Peyer's patch (tissue), 4 donors: Measurements from ENCODE around the gene CITED4. TPM values are rescaled to one million over a fixed set of nuclear protein-coding genes. Genes with fewer than 3 reads are reported as not detected.
"Not testable (repeated sequence)": the region's sequence is repeated elsewhere in the genome, so short reads cannot be mapped to it uniquely, and the experiment has no call there.

ENCODE experiments used
- DNase-seq, 3 donors: peaks; one replicate each; pipeline ENCODE4 v3.0.0-alpha.2; 2017 to 2019
- H3K27ac ChIP-seq, 4 donors: fragments of 200-600 bp; sonication (generic); one replicate each; pipeline ENCODE4 v1.5.1; 2016 to 2019
- H3K27me3 ChIP-seq, 2 donors: fragments of 200-600 bp; sonication (generic); one replicate each; pipeline ENCODE4 v1.5.1; 2019
- H3K36me3 ChIP-seq, 3 donors: fragments of 200-600 bp; sonication (generic); one replicate each; pipeline ENCODE4 v1.5.1; 2016 to 2019
- H3K4me1 ChIP-seq, 4 donors: fragments of 200-600 bp; sonication (generic); one replicate each; pipeline ENCODE4 v1.5.1; 2016 to 2019
- H3K4me3 ChIP-seq, 4 donors: fragments of 200-600 bp; sonication (generic); 1 replicate in 3 of 4; 2 replicates in 1 of 4; pipeline ENCODE4 v1.5.1; 2016 to 2019; ENCODE audit warnings: mild to moderate bottlenecking in 1 of 4
- H3K9me3 ChIP-seq, 4 donors: fragments of 200-600 bp; sonication (generic); one replicate each; pipeline ENCODE4 v1.5.1; 2016 to 2019; ENCODE audit warnings: mild to moderate bottlenecking in 1 of 4
- POLR2A ChIP-seq, 2 donors: fragments of 450-650 bp; IDR thresholded peaks; one replicate each; pipeline ENCODE4 v1.5.1; 2017; ENCODE audit warnings: antibody characterized with exemption in 2 of 2, mild to moderate bottlenecking in 2 of 2, moderate library complexity in 2 of 2
- total RNA-seq, 4 donors: library from RNA; depleted of rRNA; stranded (reverse); fragments of >200 nt; gene quantifications; one replicate each; pipeline ENCODE4 v1.1.0, GENCODE V29; 2016
- TF ChIP-seq, protein P1 (sequence below), 6 experiments: fragments of 450-650 bp in 4 of 6; fragments of 200-600 bp in 2 of 6; sonication (generic) in 1 of 6; IDR thresholded peaks; one replicate each; pipeline ENCODE4 v1.5.1; 2017 to 2019; ENCODE audit warnings: antibody characterized with exemption in 6 of 6, mild to moderate bottlenecking in 3 of 6, moderate library complexity in 1 of 6

CITED4 gene
- total RNA-seq, 4 donors from 2014 or later: 2.0 to 19.0 (median 2.3) TPM

DNA sequence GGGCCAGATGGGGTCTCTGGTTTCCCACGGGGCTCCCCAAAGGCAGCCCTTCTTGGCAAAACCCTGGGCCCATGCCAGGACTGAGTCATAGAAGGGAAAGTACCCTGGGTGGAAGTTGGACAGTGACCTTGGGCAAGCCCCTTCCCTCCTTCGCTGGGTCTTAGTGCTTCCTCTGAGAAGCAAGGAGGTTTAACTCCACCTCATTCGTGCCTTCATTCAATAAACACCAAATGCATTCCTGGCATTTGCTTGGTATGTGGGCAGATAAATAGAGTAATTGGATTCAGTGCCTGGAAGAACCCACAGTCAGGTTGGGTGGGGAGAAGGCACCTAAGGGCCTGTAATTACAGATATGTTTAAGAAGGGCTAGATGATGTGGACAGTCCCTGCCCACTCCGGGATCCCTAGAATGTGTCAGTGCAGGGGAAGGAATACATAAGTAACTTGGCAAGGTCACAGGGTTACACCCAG lies 36.3 kb upstream of the CITED4 start:
- no peak for DNase-seq
- Histone ChIP-seq H3K27me3 (no peaks in the 10 kb centered on the region), H3K9me3 (peaks cover 0 to 10% (median 4%) of the 10 kb centered on the region in 4 donors), H3K4me1 (no peaks in the 10 kb centered on the region), H3K36me3 (no peaks in the 10 kb centered on the region), H3K4me3 (no peak overlapping the region), H3K27ac (no peak overlapping the region)
- TF ChIP-seq, protein P1, sequence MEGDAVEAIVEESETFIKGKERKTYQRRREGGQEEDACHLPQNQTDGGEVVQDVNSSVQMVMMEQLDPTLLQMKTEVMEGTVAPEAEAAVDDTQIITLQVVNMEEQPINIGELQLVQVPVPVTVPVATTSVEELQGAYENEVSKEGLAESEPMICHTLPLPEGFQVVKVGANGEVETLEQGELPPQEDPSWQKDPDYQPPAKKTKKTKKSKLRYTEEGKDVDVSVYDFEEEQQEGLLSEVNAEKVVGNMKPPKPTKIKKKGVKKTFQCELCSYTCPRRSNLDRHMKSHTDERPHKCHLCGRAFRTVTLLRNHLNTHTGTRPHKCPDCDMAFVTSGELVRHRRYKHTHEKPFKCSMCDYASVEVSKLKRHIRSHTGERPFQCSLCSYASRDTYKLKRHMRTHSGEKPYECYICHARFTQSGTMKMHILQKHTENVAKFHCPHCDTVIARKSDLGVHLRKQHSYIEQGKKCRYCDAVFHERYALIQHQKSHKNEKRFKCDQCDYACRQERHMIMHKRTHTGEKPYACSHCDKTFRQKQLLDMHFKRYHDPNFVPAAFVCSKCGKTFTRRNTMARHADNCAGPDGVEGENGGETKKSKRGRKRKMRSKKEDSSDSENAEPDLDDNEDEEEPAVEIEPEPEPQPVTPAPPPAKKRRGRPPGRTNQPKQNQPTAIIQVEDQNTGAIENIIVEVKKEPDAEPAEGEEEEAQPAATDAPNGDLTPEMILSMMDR (IDR thresholded peaks at IDR 0.05): no peak
- no peak for TF ChIP-seq POLR2A (IDR thresholded peaks at IDR 0.05)

DNA sequence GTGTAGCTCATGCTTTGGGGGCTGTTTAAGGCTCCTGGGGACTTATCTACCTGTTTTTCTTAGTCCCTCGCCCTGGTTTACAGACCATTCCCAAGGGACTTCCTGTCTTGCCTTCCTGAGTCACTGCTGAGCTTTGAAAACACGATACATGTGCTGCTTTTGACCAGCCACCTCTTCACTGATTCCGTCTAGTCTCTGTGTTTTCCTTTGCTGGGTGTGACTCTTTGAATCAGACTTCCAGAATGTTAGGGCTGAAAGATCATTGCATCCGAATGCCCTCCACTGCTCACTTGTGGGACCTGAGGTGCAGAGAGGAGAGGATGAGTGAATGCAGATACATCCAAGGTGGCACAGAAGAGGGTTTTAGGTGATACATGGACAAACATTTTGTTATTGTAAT lies 35.4 kb upstream of the CITED4 start:
- Histone ChIP-seq H3K27ac (no peak overlapping the region), H3K9me3 (peaks cover 0 to 12% (median 4%) of the 10 kb centered on the region in 4 donors), H3K36me3 (no peaks in the 10 kb centered on the region), H3K4me1 (no peaks in the 10 kb centered on the region), H3K4me3 (no peak overlapping the region), H3K27me3 (no peaks in the 10 kb centered on the region)
- no peak for DNase-seq
- TF ChIP-seq, protein P1 (IDR thresholded peaks at IDR 0.05): no peak
- no peak for TF ChIP-seq POLR2A (IDR thresholded peaks at IDR 0.05)

DNA sequence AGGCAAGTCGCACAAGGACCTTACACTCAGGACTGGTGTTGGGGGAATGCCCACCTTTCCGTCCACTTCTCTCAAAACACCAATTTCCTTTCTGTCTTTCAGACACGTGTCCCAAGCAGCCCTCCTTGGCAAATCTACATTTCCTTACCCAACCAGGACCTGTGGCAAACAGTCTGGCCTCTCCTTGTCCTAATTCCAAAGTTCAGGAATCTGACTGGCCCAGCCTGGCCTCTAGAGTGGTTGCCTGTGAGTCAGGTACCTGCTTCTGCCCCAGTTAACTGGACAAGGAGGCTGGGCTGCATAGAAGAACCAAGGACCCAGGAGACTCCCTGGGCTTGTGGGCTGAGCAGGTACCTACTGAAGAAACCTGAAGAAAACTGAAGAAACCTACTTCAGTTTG lies 34.3 kb upstream of the CITED4 start:
- DNase-seq: no peak
- TF ChIP-seq, protein P1 (IDR thresholded peaks at IDR 0.05): no peak
- no peaks in the 10 kb centered on the region for H3K27me3 ChIP-seq
- no peaks in the 10 kb centered on the region for H3K4me1 ChIP-seq
- peaks cover 0 to 12% (median 4%) of the 10 kb centered on the region in 4 donors for H3K9me3 ChIP-seq
- H3K4me3 ChIP-seq: no peak overlapping the region
- no peak overlapping the region for H3K27ac ChIP-seq
- H3K36me3 ChIP-seq: no peaks in the 10 kb centered on the region

DNA sequence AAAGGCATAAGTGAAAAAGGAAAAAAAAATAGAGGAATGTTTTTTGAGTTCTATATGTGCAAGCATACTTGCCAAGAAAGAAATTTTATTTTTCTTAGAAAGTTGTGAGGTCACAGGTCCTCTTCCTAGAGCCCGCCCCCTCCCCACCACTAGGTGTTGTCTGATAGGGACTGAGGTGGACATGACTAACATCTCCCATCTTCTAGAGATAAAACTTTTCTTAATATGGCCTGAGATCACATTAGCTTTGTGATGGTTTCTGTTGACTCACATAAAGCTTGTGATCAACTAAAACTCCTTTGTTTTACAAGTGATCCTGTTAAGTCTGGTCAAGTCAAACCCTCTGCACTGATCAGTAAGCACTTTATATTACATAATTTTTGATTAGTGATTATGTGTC lies 33.4 kb upstream of the CITED4 start:
- no peaks in the 10 kb centered on the region for H3K36me3 ChIP-seq
- H3K4me3 ChIP-seq: no peak overlapping the region
- H3K27ac ChIP-seq: no peak overlapping the region
- H3K9me3 ChIP-seq: peaks cover 0 to 12% (median 4%) of the 10 kb centered on the region in 4 donors
- no peaks in the 10 kb centered on the region for H3K27me3 ChIP-seq
- TF ChIP-seq POLR2A (IDR thresholded peaks at IDR 0.05): no peak
- TF ChIP-seq, protein P1 (IDR thresholded peaks at IDR 0.05): no peak
- no peak for DNase-seq
- H3K4me1 ChIP-seq: no peaks in the 10 kb centered on the region

DNA sequence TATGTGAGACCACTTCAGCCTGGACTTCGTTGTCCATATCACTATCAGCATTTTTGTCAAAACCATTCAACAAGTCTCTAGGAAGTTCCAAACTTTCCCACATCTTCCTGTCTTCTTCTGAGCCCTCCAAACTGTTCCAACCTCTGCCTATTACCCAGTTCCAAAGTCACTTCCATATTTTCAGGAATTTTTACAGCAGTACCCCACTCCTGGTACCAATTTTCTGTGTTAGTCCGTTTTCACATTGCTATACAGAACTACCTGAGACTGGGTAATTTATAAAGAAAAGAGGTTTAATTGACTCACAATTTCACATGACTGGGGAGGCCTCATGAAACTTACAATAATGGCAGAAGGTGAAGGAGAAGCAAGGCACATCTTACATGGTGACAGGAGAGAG lies 32.7 kb upstream of the CITED4 start:
- DNase-seq, H3K36me3 ChIP-seq, H3K27me3 ChIP-seq, H3K4me3 ChIP-seq, H3K27ac ChIP-seq, H3K4me1 ChIP-seq: not testable (repeated sequence)
- H3K9me3 ChIP-seq: peaks cover 0 to 12% (median 4%) of the 10 kb centered on the region in 4 donors

DNA sequence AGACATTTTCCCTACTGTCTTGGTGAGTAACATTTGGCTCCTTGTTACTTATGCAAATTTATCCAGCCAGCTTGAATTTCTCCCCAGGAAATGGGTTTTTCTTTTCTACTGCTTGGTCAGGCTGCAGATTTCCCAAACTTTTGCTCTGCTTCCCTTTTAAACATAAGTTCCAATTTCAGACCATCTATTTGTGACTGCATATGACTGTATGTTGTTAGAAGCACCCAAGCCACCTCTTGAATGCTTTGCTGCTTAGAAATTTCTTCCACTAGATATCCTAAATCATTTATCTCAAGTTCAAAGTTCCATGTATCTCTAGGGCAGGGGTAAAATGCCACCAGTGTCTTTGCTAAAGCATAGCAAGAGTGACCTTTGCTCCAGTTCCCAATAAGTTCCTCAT lies 32.3 kb upstream of the CITED4 start:
- no peak for DNase-seq
- H3K27ac ChIP-seq: no peak overlapping the region
- H3K36me3 ChIP-seq: no peaks in the 10 kb centered on the region
- TF ChIP-seq, protein P1 (IDR thresholded peaks at IDR 0.05): no peak
- no peak for TF ChIP-seq POLR2A (IDR thresholded peaks at IDR 0.05)
- no peak overlapping the region for H3K4me3 ChIP-seq
- no peaks in the 10 kb centered on the region for H3K4me1 ChIP-seq
- H3K27me3 ChIP-seq: no peaks in the 10 kb centered on the region
- H3K9me3 ChIP-seq: peaks cover 0 to 12% (median 4%) of the 10 kb centered on the region in 4 donors
